GM06990 (cell line): ENCODE results near the gene BUD23.

Experiments used
- DNase-seq: peaks from one replicate; pipeline ENCODE4 v3.0.0-alpha.2; 2011; ENCODE audit not compliant: insufficient read length; ENCODE audit errors: extremely low read depth
- H3K27me3 ChIP-seq: replicated peaks from 2 replicates; pipeline ENCODE4 v1.6.0; 2011; ENCODE audit warnings: low read length; ENCODE audit not compliant: control insufficient read depth, insufficient read depth
- H3K36me3 ChIP-seq: 2 replicates; pipeline ENCODE4 v1.5.1; 2011; ENCODE audit warnings: low read length; ENCODE audit not compliant: control insufficient read depth, insufficient read depth
- H3K4me3 ChIP-seq: replicated peaks from 2 replicates; pipeline ENCODE4 v1.5.1; 2011; ENCODE audit warnings: low read depth, mild to moderate bottlenecking, control low read depth, low read length
- TF ChIP-seq, protein P1 (sequence below): IDR thresholded peaks from 2 replicates; pipeline ENCODE4 v1.5.1; 2011; ENCODE audit warnings: low read length, control low read depth, mild to moderate bottlenecking, inconsistent platforms; ENCODE audit not compliant: insufficient read depth, poor library complexity, severe bottlenecking

Gene BUD23

DNA sequence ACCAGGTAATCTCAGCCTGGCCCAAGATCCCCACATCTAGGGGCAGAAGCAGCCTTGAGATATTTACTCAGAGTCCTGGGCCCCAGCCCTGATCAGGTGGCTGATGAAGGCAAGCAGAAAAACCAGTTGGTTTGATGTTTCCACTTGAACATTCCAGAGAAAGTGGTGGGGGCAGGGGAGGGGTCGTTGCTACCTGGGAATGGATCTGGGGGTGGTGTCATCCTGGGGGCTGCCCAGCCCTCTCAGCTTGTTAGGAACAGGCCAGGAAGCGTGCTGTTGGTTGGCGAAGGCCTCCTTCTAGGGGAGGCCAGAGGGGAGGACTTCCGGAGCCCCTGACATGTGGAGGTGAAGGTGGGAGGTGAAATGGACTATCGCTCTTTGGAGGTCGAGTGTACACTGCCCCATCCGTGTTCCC lies 58.9 kb downstream of the BUD23 start:
- no peak overlapping the region for H3K4me3 ChIP-seq
- DNase-seq = no peak
- TF ChIP-seq, protein P1, sequence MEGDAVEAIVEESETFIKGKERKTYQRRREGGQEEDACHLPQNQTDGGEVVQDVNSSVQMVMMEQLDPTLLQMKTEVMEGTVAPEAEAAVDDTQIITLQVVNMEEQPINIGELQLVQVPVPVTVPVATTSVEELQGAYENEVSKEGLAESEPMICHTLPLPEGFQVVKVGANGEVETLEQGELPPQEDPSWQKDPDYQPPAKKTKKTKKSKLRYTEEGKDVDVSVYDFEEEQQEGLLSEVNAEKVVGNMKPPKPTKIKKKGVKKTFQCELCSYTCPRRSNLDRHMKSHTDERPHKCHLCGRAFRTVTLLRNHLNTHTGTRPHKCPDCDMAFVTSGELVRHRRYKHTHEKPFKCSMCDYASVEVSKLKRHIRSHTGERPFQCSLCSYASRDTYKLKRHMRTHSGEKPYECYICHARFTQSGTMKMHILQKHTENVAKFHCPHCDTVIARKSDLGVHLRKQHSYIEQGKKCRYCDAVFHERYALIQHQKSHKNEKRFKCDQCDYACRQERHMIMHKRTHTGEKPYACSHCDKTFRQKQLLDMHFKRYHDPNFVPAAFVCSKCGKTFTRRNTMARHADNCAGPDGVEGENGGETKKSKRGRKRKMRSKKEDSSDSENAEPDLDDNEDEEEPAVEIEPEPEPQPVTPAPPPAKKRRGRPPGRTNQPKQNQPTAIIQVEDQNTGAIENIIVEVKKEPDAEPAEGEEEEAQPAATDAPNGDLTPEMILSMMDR = no peak
- H3K36me3 ChIP-seq = no peaks in the 10 kb centered on the region
- H3K27me3 ChIP-seq = no peaks in the 10 kb centered on the region

DNA sequence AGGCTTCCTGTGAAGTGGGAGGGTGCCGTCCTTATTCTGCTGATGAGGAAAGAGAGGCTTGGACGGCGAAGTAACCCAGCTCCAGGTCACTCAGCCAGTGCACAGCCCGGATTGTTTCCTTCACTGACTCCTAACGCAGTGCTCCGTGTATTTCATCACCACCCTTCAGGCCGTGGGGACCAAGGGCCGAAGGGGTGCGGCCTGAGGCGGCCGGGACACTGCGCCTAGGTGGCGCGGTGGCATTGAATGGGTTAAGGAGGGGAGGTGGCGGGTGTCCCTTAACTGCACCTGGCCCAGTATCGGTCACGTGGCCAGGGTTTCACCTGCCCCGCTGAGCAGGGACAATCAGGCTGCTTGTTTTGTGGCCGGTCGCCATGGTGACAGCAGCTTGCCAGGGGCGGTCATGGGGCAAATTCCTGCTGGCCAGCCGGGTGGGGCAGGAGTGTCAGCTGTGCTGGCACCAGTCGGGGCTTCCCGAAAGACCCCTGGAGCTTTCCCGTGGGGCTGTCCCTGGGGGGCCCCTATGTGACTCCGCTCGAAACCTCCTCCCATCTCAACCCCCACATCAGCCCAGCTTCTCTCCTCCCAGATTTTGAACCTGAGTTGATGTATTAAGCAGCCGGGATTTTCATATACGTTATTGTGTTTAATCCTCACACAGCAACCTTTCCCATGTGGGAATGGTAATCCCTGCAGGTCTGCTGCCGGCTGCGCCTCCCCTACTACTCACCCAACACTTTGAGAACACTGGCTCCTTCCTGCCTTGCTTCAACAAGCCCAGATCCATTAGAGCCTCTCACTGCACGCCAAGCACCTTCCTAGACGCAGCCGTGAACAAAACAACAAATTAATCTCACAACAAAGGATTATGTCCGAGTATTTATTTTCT lies 59.6 kb downstream of the BUD23 start:
- DNase-seq = peak; percentile 34
- H3K36me3 ChIP-seq = no peaks in the 10 kb centered on the region
- H3K27me3 ChIP-seq = no peaks in the 10 kb centered on the region
- TF ChIP-seq, protein P1 = no peak
- no peak overlapping the region for H3K4me3 ChIP-seq

DNA sequence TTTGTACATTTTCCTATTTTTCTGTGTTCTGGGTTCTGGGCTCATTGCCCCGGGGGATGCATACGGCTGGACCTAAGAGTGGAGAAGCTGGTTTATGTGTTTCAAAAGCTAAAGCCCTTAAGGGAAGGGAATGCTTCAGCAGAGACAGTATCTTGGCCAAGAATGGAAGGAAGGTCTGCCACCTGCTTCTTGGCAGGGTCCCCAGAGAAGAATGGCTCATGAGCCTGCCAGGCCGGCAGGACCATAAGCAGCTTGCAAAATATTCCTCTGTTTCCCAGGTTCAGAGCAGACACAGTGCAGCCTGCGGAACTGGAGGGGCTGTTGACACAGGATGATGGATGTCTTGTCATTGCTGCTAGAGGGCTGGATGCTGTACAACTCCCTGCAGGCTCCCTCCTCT lies 63.0 kb downstream of the BUD23 start:
- no peak overlapping the region for H3K4me3 ChIP-seq
- H3K36me3 ChIP-seq = no peaks in the 10 kb centered on the region
- H3K27me3 ChIP-seq = no peaks in the 10 kb centered on the region
- no peak for DNase-seq
- TF ChIP-seq, protein P1 = no peak
